HEK293 (cell line): Measurements from ENCODE around the gene TCHHL1.

Source experiments
- CTCF ChIA-PET: fragments of 350-600 bp; formaldehyde crosslinking; extraction: SDS; loops from one replicate; lab custom pipeline; 2021; ENCODE audit warnings: antibody characterized with exemption; lab: Yijun Ruan, JAX
- POLR2A ChIA-PET: fragments of 300-600 bp; formaldehyde crosslinking; extraction: SDS; loops from one replicate; lab custom pipeline; 2020; ENCODE audit warnings: antibody characterized with exemption, inconsistent platforms; lab: Yijun Ruan, JAX
- H3K27ac ChIP-seq: fragments of 200-500 bp; sonication (Bioruptor generic); 2 replicates; pipeline ENCODE4 v1.5.1; 2014; ENCODE audit warnings: low read depth, low read length, control low read depth, inconsistent platforms; ENCODE audit errors: extremely low read depth
- H3K36me3 ChIP-seq, 2 experiments: fragments of 200-500 bp in 1 of 2; sonication (Bioruptor generic) in 1 of 2; 1 replicate in 1 of 2; 2 replicates in 1 of 2; pipeline ENCODE4 v1.5.1; 2014 to 2017; ENCODE audit warnings: inconsistent platforms in 2 of 2, low read length in 2 of 2; ENCODE audit not compliant: control insufficient read depth in 2 of 2, insufficient read depth in 1 of 2
- H3K4me1 ChIP-seq: fragments of 200-500 bp; sonication (Bioruptor generic); 2 replicates; pipeline ENCODE4 v1.5.1; 2014; ENCODE audit warnings: mild to moderate bottlenecking, low read length, inconsistent platforms; ENCODE audit not compliant: control insufficient read depth, insufficient read depth
- H3K4me3 ChIP-seq: 2 replicates; pipeline ENCODE4 v1.5.1; 2011; ENCODE audit warnings: low read depth, mild to moderate bottlenecking, control low read depth, low read length, moderate library complexity
- H3K9me3 ChIP-seq: fragments of 200-500 bp; sonication (Bioruptor generic); 2 replicates; pipeline ENCODE4 v1.5.1; 2014; ENCODE audit warnings: low read depth, low read length, inconsistent platforms; ENCODE audit not compliant: control insufficient read depth, insufficient read depth
- KLF16 ChIP-seq: fragments of 450-650 bp; formaldehyde crosslinking; IDR thresholded peaks from 2 replicates; pipeline ENCODE4 v1.5.1; 2017; ENCODE audit warnings: missing biosample characterization, missing genetic modification characterization
- OVOL3 ChIP-seq: fragments of 450-650 bp; formaldehyde crosslinking; IDR thresholded peaks from 2 replicates; pipeline ENCODE4 v1.5.1; 2016; ENCODE audit warnings: missing biosample characterization, missing genetic modification characterization
- SP2 ChIP-seq: fragments of 450-650 bp; formaldehyde crosslinking; IDR thresholded peaks from 2 replicates; pipeline ENCODE4 v1.5.1; 2016; ENCODE audit warnings: missing biosample characterization, missing genetic modification characterization
- SP3 ChIP-seq: fragments of 450-650 bp; formaldehyde crosslinking; IDR thresholded peaks from 2 replicates; pipeline ENCODE4 v1.5.1; 2016; ENCODE audit warnings: missing biosample characterization, missing genetic modification characterization
- ZBTB17 ChIP-seq: fragments of 450-650 bp; formaldehyde crosslinking; IDR thresholded peaks from 2 replicates; pipeline ENCODE4 v1.5.1; 2016; ENCODE audit warnings: missing biosample characterization, missing genetic modification characterization
- ZBTB20 ChIP-seq: fragments of 450-650 bp; formaldehyde crosslinking; IDR thresholded peaks from 2 replicates; pipeline ENCODE4 v1.5.1; 2016; ENCODE audit warnings: missing biosample characterization, missing genetic modification characterization
- ZEB2 ChIP-seq: fragments of 450-650 bp; formaldehyde crosslinking; IDR thresholded peaks from 2 replicates; pipeline ENCODE4 v1.5.1; 2016; ENCODE audit warnings: missing biosample characterization, missing genetic modification characterization
- ZFP69B ChIP-seq: fragments of 450-650 bp; formaldehyde crosslinking; IDR thresholded peaks from 2 replicates; pipeline ENCODE4 v1.5.1; 2016; ENCODE audit warnings: missing biosample characterization, missing genetic modification characterization
- ZNF138 ChIP-seq: fragments of 450-650 bp; formaldehyde crosslinking; IDR thresholded peaks from 2 replicates; pipeline ENCODE4 v1.5.1; 2016; ENCODE audit warnings: missing biosample characterization, missing genetic modification characterization, borderline replicate concordance
- ZNF175 ChIP-seq: fragments of 450-650 bp; formaldehyde crosslinking; IDR thresholded peaks from 2 replicates; pipeline ENCODE4 v1.5.1; 2016; ENCODE audit warnings: missing biosample characterization, missing genetic modification characterization
- ZNF24 ChIP-seq: fragments of 450-650 bp; formaldehyde crosslinking; IDR thresholded peaks from 2 replicates; pipeline ENCODE4 v1.5.1; 2016; ENCODE audit warnings: missing biosample characterization, missing genetic modification characterization
- ZNF341 ChIP-seq: fragments of 450-650 bp; formaldehyde crosslinking; IDR thresholded peaks from 2 replicates; pipeline ENCODE4; 2016; ENCODE audit warnings: low read depth, missing biosample characterization, missing genetic modification characterization
- ZNF394 ChIP-seq: fragments of 450-650 bp; formaldehyde crosslinking; IDR thresholded peaks from 2 replicates; pipeline ENCODE4 v1.5.1; 2016; ENCODE audit warnings: missing biosample characterization, missing genetic modification characterization, mild to moderate bottlenecking, moderate library complexity, borderline replicate concordance
- ZNF514 ChIP-seq: fragments of 450-650 bp; formaldehyde crosslinking; IDR thresholded peaks from 2 replicates; pipeline ENCODE4 v1.5.1; 2016; ENCODE audit warnings: missing biosample characterization, missing genetic modification characterization
- ZNF560 ChIP-seq: fragments of 450-650 bp; formaldehyde crosslinking; IDR thresholded peaks from 2 replicates; pipeline ENCODE4 v1.5.1; 2017; ENCODE audit warnings: missing biosample characterization, missing genetic modification characterization, borderline replicate concordance
- ZNF600 ChIP-seq: fragments of 450-650 bp; formaldehyde crosslinking; IDR thresholded peaks from 2 replicates; pipeline ENCODE4 v1.5.1; 2016; ENCODE audit warnings: missing biosample characterization, missing genetic modification characterization
- ZNF629 ChIP-seq: fragments of 450-650 bp; formaldehyde crosslinking; IDR thresholded peaks from 2 replicates; pipeline ENCODE4 v1.5.1; 2017; ENCODE audit warnings: missing biosample characterization, missing genetic modification characterization
- ZNF791 ChIP-seq: fragments of 450-650 bp; formaldehyde crosslinking; IDR thresholded peaks from 2 replicates; pipeline ENCODE4 v1.5.1; 2016; ENCODE audit warnings: missing biosample characterization, missing genetic modification characterization
- TF ChIP-seq, protein P1 (sequence below): fragments of 450-650 bp; formaldehyde crosslinking; IDR thresholded peaks from 2 replicates; pipeline ENCODE4 v1.5.1; 2016; ENCODE audit warnings: missing biosample characterization, missing genetic modification characterization
- TF ChIP-seq, protein P2 (sequence below): fragments of 450-650 bp; formaldehyde crosslinking; IDR thresholded peaks from 2 replicates; pipeline ENCODE4 v1.5.1; 2017; ENCODE audit warnings: missing biosample characterization, missing genetic modification characterization
- TF ChIP-seq, protein P3 (sequence below): fragments of 450-650 bp; formaldehyde crosslinking; IDR thresholded peaks from 2 replicates; pipeline ENCODE4 v1.5.1; 2016; ENCODE audit warnings: missing biosample characterization, missing genetic modification characterization
- TF ChIP-seq, protein P4 (sequence below): fragments of 450-650 bp; IDR thresholded peaks from 2 replicates; pipeline ENCODE4 v1.5.1; 2018; ENCODE audit warnings: missing biosample characterization, mild to moderate bottlenecking, missing genetic modification characterization
- TF ChIP-seq, protein P5 (sequence below): fragments of 450-650 bp; formaldehyde crosslinking; IDR thresholded peaks from 2 replicates; pipeline ENCODE4 v1.5.1; 2016; ENCODE audit warnings: missing biosample characterization, missing genetic modification characterization
- TF ChIP-seq, protein P6 (sequence below): fragments of 450-650 bp; formaldehyde crosslinking; IDR thresholded peaks from 2 replicates; pipeline ENCODE4 v1.5.1; 2016; ENCODE audit warnings: missing biosample characterization, missing genetic modification characterization
- TF ChIP-seq, protein P7 (sequence below): fragments of 450-650 bp; formaldehyde crosslinking; IDR thresholded peaks from 2 replicates; pipeline ENCODE4 v1.5.0; 2017; ENCODE audit warnings: missing biosample characterization, missing genetic modification characterization, borderline replicate concordance

The TCHHL1 gene

DNA sequence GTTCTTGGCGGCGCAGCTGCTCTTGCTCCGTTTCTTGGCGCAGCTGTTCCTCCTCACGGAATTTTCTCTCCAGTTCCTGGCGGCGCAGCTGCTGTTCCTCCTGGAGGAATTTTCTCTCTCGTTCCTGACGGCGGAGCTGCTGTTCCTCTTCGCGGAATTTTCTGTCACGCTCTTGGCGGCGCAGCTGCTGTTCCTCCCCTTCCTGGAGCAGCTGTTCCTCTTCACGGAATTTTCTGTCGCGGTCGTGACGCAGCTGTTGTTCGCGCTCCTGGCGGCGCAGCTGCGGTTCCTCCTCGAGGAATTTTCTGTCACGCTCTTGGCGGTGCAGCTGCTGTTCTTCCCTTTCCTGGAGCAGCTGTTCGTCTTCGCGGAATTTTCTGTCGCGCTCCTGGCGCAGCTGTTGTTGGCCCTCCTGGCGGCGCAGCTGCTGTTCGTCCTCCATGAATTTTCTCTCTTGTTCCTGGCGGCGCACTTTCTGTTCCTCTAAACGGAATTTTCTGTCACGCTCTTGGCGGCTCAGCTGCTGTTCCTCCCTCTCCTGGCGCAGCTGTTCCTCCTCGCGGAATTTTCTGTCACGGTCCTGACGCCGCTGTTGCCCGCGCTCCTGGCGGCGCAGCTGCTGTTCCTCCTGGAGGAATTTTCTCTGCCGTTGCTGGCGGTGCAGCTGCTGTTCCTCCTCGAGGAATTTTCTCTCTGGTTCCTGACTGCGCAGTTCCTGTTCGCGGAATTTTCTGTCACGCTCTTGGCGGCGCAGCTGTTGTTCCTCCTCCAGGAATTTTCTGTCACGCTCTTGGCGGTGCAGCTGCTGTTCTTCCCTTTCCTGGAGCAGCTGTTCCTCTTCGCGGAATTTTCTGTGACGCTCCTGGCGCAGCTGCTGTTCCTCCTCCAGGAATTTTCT, 19.4 kb upstream of the TCHHL1 start:
- no peaks in the 10 kb centered on the region for H3K9me3 ChIP-seq
- H3K4me1 ChIP-seq: peaks cover 4% of the 10 kb centered on the region; the same call in 1 of the 2 replicates
- H3K27ac ChIP-seq: no peak overlapping the region
- H3K4me3 ChIP-seq: peak overlapping the region; percentile 39
- ChIA-PET POLR2A (interaction anchor here (0.6 to 2.5 kb wide), 4 partner anchors 40 to 1885 kb away, joined by 3 to 8 read pairs (median 5); partner anchors contain the start of gene S100A11), CTCF (interaction anchor here (0.5 to 9.4 kb wide), 14 partner anchors 10 to 338 kb away, joined by 3 to 66 read pairs (median 4); no protein-coding TSS in a partner anchor)
- H3K36me3 ChIP-seq: no peaks in the 10 kb centered on the region
- TF ChIP-seq SP2 (tag by site-specific recombination): peak; percentile 16; the same call in 1 of the 2 replicates
- no peak for TF ChIP-seq ZNF560 (tag by site-specific recombination)
- TF ChIP-seq ZEB2 (tag by site-specific recombination): peak; percentile 54; the same call in 1 of the 2 replicates
- no peak for TF ChIP-seq OVOL3 (tag by site-specific recombination)
- TF ChIP-seq ZNF24 (tag by site-specific recombination): 0 out of 2 replicates have a peak, but pooled peaks have one; percentile 38
- TF ChIP-seq ZNF791 (tag by site-specific recombination): no peak
- 0 out of 2 replicates have a peak, but pooled peaks have one; percentile 17 for TF ChIP-seq SP3 (tag by site-specific recombination)
- no peak for TF ChIP-seq ZNF138 (tag by site-specific recombination)
- 0 out of 2 replicates have a peak, but pooled peaks have one; percentile 9 for TF ChIP-seq ZFP69B (tag by site-specific recombination)
- TF ChIP-seq, protein P1, sequence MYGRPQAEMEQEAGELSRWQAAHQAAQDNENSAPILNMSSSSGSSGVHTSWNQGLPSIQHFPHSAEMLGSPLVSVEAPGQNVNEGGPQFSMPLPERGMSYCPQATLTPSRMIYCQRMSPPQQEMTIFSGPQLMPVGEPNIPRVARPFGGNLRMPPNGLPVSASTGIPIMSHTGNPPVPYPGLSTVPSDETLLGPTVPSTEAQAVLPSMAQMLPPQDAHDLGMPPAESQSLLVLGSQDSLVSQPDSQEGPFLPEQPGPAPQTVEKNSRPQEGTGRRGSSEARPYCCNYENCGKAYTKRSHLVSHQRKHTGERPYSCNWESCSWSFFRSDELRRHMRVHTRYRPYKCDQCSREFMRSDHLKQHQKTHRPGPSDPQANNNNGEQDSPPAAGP: no peak
- TF ChIP-seq, protein P2, sequence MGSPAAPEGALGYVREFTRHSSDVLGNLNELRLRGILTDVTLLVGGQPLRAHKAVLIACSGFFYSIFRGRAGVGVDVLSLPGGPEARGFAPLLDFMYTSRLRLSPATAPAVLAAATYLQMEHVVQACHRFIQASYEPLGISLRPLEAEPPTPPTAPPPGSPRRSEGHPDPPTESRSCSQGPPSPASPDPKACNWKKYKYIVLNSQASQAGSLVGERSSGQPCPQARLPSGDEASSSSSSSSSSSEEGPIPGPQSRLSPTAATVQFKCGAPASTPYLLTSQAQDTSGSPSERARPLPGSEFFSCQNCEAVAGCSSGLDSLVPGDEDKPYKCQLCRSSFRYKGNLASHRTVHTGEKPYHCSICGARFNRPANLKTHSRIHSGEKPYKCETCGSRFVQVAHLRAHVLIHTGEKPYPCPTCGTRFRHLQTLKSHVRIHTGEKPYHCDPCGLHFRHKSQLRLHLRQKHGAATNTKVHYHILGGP: peak; percentile 57
- TF ChIP-seq, protein P3, sequence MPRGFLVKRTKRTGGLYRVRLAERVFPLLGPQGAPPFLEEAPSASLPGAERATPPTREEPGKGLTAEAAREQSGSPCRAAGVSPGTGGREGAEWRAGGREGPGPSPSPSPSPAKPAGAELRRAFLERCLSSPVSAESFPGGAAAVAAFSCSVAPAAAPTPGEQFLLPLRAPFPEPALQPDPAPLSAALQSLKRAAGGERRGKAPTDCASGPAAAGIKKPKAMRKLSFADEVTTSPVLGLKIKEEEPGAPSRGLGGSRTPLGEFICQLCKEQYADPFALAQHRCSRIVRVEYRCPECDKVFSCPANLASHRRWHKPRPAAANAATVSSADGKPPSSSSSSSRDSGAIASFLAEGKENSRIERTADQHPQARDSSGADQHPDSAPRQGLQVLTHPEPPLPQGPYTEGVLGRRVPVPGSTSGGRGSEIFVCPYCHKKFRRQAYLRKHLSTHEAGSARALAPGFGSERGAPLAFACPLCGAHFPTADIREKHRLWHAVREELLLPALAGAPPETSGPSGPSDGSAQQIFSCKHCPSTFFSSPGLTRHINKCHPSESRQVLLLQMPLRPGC: peak; percentile 47; the same call in 1 of the 2 replicates
- TF ChIP-seq ZNF175 (tag by site-specific recombination): no peak
- TF ChIP-seq, protein P4, sequence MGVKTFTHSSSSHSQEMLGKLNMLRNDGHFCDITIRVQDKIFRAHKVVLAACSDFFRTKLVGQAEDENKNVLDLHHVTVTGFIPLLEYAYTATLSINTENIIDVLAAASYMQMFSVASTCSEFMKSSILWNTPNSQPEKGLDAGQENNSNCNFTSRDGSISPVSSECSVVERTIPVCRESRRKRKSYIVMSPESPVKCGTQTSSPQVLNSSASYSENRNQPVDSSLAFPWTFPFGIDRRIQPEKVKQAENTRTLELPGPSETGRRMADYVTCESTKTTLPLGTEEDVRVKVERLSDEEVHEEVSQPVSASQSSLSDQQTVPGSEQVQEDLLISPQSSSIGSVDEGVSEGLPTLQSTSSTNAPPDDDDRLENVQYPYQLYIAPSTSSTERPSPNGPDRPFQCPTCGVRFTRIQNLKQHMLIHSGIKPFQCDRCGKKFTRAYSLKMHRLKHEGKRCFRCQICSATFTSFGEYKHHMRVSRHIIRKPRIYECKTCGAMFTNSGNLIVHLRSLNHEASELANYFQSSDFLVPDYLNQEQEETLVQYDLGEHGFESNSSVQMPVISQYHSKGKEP (tag by site-specific recombination): no peak
- TF ChIP-seq, protein P5, sequence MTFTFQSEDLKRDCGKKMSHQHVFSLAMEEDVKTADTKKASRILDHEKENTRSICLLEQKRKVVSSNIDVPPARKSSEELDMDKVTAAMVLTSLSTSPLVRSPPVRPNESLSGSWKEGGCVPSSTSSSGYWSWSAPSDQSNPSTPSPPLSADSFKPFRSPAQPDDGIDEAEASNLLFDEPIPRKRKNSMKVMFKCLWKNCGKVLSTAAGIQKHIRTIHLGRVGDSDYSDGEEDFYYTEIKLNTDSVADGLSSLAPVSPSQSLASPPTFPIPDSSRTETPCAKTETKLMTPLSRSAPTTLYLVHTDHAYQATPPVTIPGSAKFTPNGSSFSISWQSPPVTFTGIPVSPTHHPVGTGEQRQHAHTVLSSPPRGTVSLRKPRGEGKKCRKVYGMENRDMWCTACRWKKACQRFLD (tag by site-specific recombination): no peak
- TF ChIP-seq, protein P6, sequence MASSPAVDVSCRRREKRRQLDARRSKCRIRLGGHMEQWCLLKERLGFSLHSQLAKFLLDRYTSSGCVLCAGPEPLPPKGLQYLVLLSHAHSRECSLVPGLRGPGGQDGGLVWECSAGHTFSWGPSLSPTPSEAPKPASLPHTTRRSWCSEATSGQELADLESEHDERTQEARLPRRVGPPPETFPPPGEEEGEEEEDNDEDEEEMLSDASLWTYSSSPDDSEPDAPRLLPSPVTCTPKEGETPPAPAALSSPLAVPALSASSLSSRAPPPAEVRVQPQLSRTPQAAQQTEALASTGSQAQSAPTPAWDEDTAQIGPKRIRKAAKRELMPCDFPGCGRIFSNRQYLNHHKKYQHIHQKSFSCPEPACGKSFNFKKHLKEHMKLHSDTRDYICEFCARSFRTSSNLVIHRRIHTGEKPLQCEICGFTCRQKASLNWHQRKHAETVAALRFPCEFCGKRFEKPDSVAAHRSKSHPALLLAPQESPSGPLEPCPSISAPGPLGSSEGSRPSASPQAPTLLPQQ (tag by site-specific recombination): peak; percentile 18; the same call in 1 of the 2 replicates
- TF ChIP-seq ZBTB17 (tag by site-specific recombination): peak; percentile 86
- no peak; the same call in 1 of the 2 replicates for TF ChIP-seq KLF16 (tag by site-specific recombination)
- TF ChIP-seq ZBTB20 (tag by site-specific recombination): no peak
- 0 out of 2 replicates have a peak, but pooled peaks have one; percentile 8 for TF ChIP-seq ZNF600 (tag by site-specific recombination)
- no peak for TF ChIP-seq ZNF514 (tag by site-specific recombination)
- peak; percentile 91 for TF ChIP-seq ZNF341 (tag by site-specific recombination)
- TF ChIP-seq ZNF629 (tag by site-specific recombination): peak; percentile 39; the same call in 1 of the 2 replicates
- TF ChIP-seq, protein P7, sequence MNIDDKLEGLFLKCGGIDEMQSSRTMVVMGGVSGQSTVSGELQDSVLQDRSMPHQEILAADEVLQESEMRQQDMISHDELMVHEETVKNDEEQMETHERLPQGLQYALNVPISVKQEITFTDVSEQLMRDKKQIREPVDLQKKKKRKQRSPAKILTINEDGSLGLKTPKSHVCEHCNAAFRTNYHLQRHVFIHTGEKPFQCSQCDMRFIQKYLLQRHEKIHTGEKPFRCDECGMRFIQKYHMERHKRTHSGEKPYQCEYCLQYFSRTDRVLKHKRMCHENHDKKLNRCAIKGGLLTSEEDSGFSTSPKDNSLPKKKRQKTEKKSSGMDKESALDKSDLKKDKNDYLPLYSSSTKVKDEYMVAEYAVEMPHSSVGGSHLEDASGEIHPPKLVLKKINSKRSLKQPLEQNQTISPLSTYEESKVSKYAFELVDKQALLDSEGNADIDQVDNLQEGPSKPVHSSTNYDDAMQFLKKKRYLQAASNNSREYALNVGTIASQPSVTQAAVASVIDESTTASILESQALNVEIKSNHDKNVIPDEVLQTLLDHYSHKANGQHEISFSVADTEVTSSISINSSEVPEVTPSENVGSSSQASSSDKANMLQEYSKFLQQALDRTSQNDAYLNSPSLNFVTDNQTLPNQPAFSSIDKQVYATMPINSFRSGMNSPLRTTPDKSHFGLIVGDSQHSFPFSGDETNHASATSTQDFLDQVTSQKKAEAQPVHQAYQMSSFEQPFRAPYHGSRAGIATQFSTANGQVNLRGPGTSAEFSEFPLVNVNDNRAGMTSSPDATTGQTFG: no peak
- TF ChIP-seq ZNF394 (tag by site-specific recombination): 0 out of 2 replicates have a peak, but pooled peaks have one; percentile 64
